Left forelimb (tissue), 1 donor: ENCODE data around the gene PAOX.

Experiments used
- DNase-seq: peaks from one replicate; pipeline ENCODE4 v3.0.0-alpha.2; 2018; ENCODE audit warnings: low spot score

The PAOX gene

DNA sequence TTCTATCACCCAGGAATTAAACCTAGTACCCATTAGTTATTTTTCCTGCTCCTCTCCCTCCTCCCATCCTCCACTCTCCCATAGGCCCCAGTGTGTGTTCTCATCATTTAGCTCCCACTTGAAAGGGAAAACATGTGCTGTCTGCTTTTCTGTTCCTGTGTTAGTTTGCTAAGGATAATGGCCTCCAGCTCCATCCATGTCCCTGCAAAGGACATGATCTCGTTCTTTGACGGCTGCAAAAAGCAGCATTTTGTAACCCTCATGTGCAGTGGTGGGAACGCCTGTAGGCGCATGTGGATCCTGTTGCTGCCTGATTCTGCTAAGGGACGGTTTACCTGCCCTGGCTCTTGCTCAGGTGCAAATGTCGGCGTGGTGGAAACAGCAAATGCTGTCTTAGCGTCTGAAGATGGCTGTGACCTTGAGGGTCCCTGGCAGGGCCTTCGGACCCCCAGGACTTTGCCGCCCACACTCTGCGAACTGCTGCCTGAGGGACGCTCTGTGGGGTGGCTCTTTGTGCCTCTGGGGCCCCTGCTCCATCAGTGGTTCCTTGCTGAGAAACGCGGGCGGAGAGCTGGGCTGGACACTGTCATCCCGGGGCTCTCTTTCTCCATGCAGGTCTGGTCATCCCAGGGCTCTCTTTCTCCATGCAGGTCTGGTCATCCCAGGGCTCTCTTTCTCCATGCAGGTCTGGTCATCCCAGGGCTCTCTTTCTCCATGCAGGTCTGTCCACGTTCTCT, 9.3 kb downstream of the PAOX start:
- no peak for DNase-seq

DNA sequence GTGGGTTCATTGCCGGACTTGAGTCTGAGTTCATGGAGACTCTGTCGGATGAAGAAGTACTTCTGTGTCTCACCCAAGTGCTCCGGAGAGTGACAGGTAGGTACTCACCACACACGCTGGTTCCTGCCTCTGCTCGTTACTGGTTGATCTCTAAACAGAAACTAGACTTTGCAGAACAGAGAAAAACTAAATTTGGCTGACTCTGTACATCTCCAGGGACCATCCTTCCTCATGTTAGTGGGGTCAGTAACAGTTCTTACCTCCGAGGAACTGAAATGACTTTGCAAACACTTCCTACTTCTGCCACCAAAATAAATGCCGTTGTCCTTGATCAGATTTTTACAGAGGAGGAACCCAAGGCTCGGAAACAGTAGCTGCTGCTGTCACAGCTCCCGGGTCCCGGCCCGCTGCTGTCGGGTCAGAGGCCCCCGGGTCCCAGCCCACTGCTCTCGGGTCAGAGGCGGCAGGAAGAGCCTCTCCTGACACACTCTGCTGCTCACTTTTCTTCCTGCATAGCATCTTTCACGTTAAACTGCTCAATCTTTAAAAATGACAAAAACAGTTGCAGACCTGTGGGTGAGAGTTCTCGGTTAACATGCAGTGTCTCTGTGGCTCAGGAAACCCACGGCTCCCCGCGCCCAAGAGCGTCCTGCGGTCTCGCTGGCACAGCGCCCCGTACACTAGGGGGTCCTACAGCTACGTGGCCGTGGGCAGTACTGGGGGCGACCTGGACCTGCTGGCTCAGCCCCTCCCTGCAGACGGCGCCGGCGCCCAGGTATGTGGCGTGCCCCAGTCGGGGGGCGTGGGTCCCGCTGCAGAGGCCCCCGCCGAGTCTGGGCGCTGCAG, 10.1 kb downstream of the PAOX start:
- DNase-seq, result no peak

DNA sequence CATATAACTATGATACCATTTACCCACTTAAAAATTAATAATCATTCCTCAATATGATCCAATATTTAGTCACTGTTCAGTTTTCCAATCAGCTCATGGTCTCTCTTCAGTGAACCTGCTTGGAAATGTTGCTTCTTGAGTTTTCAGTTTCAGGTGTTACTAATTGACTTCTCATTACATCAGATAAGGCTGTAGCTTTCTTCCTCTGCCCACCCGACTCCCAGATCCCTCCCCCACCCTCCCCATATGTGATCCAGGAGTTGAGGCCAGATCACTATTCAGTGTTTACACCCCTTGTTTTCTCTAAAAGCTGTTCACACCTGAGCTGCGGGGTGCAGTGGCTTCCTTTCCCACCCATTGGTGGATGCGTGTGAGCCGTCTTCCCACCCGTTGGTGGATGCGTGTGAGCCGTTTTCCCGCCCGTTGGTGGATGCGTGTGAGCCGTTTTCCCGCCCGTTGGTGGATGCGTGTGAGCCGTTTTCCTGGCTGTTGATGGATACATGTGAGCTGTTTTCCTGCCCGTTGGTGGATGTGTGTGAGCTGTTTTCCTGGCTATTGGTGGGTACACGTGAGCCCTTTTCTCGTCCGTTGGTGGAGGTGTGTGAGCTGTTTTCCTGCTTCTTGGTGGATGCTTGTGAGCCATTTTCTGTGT, 11.7 kb downstream of the PAOX start:
- DNase-seq, result no peak

DNA sequence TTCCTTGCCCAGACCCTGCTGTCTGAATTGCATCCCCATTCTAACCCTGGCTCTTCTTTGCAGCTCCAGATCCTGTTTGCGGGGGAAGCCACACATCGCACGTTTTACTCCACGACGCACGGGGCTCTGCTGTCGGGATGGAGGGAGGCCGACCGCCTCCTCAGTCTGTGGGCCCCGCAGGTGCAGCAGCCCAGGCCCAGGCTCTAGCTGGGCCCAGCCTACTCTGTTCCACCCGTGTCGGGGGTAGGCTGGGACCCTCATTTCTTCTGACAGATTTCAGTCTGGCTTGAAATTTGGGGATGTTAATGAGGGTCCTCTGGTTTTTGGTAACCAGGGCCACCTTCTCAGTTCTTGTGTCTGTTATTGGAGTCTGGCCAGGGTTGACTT, 12.2 kb downstream of the PAOX start:
- no peak for DNase-seq

DNA sequence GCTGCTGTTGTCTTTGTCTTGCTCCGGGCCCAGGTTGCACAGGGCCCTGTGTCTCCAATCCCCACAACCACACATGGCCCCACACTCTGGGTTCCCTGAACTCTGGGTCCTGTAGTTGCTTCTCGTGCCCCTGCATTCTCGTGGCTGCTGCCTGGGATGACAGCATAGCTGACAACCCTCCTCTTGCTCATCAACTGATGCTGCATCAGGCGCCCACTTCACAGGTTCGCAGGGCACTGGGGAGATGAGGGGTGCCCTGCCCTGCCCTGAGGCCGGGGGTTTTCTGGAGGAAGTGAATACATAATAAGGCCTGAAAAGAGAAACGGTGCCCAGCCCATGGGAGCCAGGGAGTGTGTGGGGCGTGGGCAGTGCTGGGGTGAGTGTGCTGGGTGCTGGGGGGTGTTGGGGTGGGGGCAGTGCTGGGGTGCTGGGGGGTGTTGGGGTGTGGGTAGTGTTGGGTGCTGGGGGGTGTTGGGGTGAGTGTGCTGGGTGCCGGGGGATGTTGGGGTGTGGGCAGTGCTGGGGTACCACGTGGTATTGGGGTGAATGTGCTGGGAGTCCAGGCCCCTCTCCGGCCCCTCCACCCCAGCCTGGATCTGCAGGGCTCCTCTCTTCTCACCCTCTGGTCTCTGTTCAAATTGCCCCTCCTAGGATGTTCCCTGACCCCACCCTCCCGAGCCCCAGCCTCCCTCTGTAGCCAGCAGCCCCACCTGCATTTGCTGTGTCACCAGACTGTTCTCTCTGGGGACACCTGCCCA, 12.9 kb downstream of the PAOX start:
- no peak for DNase-seq

DNA sequence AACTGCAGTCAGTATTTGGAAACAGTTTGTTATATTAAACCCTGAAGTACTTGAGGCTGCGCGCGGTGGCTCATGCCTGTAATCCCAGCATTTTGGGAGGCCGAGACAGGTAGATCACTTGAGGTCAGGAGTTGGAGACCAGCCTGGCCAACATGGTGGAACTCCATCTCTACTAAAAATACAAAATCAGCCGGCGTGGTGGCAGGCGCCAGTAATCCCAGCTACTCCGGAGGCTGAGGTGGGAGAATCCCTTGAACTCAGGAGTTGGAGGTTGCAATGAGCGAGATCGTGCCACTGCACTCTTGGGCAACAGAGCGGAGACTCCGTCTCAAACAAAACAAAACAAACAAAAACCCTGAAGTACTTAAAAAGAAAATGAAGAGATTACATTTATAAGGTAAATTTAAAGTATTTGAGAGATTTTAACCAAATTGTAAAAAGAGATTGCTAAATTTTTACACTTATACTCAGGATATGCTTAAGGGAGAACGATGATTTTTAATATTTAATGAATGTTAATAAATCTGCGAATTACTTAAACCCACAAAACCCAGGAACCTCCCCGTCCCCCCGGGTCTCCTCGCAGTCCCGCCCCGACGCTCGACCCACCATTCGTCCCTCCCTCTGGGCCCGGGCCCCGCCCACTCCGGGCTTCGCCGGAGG, 14.5 kb downstream of the PAOX start:
- no peak for DNase-seq

DNA sequence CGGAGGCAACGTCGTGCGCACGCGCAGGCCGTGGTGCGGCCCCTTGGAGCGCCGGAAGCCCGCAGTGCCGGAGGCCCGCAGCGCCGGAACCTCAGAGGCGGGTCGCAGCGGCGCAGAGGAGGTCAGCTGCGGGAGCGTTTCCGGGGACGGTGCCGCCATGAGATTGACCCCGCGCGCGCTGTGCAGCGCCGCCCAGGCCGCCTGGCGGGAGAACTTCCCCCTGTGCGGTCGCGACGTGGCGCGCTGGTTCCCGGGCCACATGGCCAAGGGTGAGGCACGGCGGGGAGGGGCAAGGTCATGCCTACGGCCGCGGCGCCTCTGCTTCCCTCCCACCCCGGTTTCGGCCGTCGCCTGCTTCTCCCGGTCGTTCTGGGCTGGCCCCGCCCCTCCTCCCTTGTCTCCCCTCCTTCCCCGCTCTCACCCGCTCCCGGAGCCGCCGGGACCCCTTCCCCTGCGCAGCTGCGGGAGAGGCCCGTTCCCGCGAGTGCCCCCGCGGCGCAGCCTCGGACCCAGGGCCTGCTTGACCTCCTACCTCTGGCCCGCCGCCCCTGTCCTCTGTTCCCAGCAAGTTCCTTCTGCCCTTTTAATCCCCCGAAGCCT, 15.1 kb downstream of the PAOX start, which contains the start of gene MTG1:
MTG1 (plus strand) TSS at position 94 of the 600 bp plus-strand sequence; CDS start at position 158, 64 bp downstream.
- DNase-seq, result peak; percentile 97

DNA sequence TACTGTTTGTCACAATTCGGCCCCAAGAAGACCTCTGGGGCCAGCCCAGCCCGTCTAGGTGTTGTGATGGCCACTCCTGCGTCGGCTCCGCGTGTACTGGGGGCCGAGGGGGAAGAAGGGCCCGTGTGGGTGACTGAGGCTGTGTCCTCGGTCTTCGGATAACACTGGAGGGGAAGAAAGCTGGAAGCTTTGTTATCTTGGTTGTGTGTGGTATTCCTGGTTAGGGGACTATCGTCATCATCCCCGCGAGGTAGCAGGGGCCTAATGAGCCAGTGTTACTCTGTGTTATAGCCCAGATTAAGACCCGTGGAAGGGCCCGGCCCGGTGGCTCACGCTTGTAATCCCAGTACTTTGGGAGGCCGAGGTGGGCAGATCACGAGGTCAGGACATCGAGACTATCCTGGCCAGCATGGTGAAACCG, 15.7 kb downstream of the PAOX start:
- DNase-seq, result no peak

DNA sequence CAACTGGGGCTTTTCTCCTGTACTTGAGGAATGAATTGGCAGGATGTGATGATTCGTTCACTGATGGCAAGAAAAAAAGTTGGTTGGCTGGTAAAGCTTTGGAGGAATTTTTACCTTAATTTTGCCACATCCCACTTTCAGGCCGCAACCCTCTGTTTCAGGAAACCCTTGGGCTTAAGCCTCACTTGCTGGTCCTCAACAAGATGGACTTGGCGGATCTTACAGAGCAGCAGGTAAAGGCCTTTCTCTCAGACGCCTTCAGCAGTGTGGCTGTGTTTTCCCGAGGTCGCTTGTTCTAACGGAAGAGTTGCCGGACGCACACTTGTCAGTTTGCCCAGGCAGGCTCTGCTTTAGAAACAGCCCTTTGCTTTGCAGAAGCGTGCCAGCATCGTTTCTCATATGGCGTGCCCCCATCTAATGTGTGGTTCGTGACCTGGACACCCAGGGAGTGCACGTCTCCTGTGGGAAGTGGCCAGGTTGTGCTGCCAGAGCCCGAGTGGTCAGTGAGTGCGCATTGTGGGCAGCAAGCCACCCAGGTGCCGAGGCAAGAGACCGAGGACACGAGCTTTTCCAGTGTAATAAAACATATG, 17.1 kb downstream of the PAOX start:
- no peak for DNase-seq

DNA sequence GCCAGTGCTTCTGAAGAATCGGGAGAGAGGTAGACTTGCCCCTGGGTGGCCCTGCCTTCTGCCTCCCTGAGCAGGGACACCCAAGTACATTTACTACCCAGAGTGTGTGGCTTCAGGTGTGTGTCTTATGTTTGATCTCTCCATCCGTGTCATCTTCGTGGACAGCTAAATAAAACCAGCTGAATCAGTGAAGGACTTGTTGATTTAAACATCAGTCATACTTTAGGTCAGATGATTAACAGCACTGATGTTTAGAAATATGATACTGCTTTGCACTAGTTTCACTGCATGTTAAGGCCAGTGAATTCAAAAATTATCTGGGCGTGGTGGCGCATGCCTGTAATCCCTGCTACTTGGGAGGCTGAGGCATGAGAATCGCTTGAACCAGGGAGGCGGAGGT, 18.9 kb downstream of the PAOX start:
- DNase-seq, result no peak

DNA sequence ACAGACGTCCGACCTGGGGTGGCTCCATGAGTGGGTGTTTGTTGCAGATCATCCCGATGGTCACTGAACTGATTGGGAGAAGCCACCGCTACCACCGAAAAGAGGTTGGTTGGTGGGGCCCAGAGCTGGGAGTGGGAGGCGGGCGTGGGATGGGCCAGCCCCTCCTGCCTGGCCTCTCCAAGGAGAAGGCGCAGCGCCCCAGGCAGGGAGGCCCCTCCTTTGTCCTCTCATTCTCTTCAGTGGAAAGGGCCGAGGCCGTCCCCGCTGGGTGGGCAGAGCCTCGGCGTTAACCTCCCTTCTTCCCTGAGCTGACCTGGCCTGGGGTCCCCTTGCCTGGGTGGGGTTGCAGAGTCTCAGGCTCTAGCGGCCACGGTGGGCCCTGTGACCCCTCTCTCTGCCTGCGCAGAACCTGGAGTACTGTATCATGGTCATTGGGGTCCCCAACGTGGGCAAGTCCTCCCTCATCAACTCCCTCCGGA, 20.1 kb downstream of the PAOX start:
- DNase-seq, result no peak

DNA sequence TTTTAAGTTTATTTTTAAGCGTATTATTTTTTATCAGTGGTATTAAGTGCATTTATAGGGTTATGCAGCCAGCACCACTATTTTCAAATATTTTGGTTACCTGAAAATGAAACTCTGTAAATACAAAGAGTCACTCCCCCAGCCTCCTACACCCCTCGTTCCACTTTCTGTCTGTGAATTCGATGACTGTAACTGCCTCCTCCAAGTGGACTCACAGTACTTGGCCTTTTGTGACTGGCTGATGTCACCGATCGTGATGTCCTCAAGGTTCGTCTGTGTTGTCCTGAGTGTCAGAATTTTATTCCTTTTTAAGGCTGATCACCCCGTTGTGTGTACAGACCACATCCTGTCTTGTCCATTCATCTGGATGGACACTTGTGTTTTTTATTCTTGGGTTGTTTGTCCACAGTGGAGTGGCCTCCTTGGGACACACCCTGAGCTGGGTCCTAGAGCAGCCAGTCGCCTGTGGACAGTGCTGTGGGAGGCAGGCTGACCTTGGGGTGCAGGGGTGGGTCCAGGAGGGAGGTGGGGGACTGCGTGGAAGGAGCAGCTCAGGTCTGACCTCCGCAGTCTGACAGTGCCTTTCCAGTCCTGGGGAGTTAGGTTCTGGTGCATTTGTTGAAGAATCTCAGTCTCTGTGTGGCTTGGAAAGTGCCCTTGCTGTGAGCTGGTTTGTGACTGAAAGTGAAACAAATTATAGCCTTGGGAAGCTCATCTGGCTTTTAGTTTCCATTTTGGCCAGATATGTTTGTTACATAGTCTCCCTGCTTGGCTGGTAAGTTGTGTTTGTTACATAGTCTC, 21.8 kb downstream of the PAOX start:
- no peak for DNase-seq

DNA sequence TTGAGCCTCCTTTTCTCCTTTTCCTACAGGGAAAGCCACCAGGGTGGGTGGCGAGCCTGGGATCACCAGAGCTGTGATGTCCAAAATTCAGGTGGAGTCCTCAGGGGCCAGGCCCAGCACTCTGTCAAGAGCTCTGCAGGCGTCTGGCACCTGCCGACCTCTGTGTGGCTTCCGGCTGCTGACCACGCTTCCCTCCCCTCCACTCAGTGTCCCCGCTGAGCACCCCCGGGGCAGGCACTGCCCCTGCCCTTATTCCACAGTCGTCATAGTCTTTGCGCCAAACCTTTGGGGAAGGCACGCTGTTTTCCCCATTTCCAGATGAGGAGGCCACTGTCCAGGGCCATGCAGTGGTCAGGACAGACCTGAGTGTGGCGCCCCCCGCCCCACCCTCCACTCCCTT, 22.4 kb downstream of the PAOX start:
- DNase-seq, result no peak

DNA sequence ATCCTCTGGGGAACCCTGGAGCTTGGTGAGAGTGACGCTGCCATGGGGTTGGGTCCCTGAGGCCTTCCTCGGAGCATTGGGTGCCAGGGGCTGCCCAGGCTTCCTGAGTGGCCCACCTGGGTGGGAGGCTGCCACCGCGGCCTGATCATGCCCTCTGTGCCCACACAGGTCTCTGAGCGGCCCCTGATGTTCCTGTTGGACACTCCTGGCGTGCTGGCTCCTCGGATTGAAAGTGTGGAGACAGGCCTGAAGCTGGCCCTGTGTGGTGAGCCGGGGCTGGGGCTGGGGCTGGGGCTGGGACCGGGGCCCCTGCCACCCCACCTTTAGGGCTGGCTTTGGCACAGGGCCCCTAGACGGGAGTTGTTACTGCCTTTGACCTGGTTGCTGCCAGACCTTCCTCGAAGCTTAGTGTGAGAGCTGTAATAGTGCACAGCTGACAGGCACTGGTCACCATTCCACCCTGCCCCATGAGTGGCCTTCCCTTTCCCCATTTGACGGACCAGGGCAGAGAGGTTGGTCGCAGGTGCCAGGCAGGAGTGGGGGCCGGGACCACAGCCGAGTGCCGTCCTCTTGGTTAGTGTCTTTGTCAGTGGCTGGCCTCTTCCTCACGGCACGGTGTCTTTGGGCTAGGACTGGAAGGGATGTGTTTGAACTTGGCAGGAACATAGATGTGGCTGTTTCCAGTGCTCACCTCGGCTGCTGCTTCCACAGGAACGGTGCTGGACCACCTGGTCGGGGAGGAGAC, 23.1 kb downstream of the PAOX start:
- no peak for DNase-seq

DNA sequence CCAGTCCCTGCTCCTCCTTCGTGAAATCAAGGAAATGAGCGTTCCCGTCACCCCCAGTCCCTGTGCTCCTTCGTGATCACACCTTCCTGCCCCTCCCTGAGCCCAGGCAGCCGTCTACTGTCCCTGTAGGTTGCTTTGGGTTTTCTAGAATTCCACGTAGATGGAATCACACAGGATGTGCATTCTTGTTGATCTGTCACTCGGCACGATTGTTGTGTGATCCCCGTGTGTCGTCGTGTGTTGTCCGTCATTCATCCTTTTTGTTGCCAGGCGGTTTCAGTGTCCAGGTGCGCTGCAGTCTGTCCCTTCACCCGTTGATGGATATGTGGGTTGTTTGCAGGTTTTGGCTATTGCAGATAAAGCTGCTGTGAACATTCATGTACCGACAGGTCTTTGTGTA, 24.3 kb downstream of the PAOX start:
- no peak for DNase-seq

DNA sequence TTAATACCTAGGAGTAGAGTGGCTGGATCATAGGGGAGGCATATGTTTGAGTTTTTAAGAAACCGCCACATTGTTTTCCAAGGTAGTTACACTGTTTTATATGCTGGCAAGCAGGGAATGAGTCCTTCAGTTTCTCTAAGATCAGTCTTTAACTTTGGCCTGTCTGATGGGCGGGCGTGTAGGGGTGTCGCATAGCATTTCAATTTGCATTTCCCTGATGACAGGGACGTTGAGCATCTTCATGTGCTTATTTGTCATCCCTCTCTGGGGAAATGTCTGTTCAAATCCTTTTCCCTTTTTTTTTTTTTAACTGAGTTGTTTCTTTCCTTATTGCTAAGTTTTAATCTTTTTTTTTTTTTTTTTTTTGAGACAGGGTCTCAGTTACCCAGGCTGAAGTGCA, 24.7 kb downstream of the PAOX start:
- no peak for DNase-seq

DNA sequence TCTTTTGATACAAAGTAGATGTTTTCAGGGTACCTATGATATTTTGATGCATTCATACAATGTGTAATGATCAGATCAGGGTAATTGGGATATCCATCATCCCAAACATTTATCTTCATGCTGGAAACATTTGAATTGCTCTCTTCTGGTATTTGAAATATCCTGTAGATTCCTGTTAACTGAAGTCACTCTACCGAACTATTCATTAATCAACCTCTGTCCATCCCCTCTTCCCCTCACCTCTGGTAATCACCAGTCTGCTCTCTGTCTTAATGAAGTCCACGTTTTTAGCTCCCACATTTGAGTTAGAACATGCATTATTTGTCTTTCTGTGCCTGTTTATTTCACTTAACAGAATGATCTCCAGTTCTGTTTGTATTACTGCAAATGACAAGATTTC, 26.2 kb downstream of the PAOX start:
- no peak for DNase-seq

DNA sequence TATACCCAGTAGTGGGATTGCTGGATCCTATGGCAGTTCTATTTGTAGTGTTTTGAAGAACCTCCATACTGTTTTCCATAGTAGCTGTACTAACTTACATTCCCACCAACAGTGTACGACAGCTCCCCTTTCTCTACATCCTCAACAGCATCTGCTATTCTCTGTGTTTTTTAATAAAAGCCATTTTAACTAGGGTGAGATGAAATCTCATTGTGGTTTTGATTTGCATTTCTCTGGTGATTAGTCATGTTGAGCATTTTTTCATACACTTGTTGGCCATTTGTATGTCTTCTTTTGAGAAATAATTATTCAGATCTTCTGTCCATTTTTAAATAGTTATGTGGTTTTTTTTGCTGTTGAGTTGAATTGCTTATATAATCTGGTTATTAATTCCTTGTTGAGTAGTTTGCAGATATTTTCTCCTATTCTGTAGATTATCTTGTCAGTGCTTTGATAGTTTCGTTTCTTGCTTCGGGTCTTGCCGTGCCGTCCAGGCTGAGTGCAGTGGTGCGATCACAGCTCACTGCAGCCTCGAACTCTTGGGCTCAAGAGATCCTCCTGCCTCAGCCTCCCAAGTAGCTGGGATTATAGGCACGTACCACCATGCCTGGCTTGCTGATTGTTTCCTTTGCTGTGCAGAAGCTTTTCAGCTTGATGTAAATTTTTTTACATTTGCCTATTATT, 26.9 kb downstream of the PAOX start:
- no peak for DNase-seq
